ENCODE results near the gene CHID1.

CHID1 gene

DNA sequence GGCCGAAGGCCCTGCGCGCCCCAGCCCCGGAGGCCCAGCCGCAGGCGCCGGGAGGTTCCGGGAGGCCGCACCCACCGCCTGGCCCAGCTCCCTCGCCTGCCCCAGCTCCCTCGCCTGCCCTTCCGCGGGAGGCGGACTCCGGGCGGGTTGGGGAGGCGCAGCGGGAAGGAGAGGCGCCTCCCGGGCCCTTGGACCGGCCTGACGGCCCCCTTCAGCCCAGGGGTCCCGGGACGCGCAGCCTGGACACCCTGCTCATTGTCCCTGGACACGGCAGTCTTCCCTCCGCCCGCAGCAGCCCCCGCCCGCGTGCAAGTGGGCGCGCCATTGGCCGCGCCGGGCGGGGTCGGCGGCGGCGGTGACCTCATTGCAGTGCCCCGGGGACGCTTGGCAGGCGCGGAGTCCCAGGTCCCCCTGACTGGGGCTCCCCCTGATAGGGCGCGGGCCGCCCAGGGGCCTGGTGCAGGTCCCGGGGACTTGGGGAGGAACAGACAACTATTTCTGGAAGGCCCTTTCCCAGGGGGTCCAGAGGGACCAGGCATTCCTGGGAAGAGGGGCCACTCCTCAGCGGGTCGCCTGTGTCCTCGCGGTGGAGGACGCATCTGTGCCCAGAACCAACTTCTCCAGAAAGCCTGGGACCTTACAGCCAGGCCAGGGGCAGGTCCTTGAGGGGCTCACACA lies 77.4 kb downstream of the CHID1 start:
- no peak for TF ChIP-seq CTCF (IDR thresholded peaks at IDR 0.05; ENCODE audit: control insufficient read depth, extremely low read depth, insufficient read depth)
- no peak for DNase-seq (ENCODE audit: low read depth)
- H3K4me3 ChIP-seq (ENCODE audit: low read depth, low read length), result peak overlapping the region; percentile 69

DNA sequence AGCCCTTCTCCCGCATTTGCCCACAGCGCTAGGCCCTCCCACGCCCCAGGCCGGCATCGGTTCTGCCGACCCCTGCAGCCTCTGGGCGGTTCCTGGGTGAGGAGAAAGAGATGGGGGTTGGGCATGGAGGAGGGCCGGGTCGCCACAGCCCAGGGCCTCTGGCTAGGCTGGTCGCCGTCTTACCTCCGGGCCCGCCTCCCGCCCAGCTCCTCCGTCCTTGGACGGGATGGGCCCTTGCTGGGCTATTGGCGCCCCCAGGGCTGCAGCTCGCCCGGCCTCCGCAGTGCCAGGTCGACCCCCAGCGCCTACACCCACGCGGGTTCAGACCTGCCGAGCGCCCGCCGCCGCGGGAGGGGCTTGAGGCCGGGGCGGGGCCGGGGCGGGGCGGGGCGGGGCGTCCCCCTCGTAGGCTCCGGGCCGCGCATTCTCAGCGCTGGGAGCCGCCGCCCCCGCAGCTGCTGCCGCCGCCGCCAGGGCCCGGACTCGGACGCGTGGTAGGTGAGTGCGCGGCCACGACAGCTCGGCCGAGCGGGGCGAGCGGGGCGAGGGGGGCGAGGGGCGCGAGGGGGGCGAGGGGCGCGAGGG lies 78.0 kb downstream of the CHID1 start, which contains the start of gene CD151:
Gene CD151, plus strand, starts transcription at position 424 of the 585 bp plus-strand sequence. CDS start 3,118 bp downstream, outside the sequence.
- H3K4me3 ChIP-seq (ENCODE audit: low read depth, low read length), result peak within 1 kb of the TSS; percentile 69
- no peak for TF ChIP-seq CTCF (IDR thresholded peaks at IDR 0.05; ENCODE audit: control insufficient read depth, extremely low read depth, insufficient read depth)
- DNase-seq (ENCODE audit: low read depth), result no peak

- TF ChIP-seq CTCF (IDR thresholded peaks at IDR 0.05; ENCODE audit: control insufficient read depth, extremely low read depth, insufficient read depth), result no peak
- peak overlapping the region; percentile 69 for H3K4me3 ChIP-seq (ENCODE audit: low read depth, low read length)
- no peak for DNase-seq (ENCODE audit: low read depth)
Observed at GRCh38 chr11:831961-832528, 78.6 kb downstream of the CHID1 start.

DNA sequence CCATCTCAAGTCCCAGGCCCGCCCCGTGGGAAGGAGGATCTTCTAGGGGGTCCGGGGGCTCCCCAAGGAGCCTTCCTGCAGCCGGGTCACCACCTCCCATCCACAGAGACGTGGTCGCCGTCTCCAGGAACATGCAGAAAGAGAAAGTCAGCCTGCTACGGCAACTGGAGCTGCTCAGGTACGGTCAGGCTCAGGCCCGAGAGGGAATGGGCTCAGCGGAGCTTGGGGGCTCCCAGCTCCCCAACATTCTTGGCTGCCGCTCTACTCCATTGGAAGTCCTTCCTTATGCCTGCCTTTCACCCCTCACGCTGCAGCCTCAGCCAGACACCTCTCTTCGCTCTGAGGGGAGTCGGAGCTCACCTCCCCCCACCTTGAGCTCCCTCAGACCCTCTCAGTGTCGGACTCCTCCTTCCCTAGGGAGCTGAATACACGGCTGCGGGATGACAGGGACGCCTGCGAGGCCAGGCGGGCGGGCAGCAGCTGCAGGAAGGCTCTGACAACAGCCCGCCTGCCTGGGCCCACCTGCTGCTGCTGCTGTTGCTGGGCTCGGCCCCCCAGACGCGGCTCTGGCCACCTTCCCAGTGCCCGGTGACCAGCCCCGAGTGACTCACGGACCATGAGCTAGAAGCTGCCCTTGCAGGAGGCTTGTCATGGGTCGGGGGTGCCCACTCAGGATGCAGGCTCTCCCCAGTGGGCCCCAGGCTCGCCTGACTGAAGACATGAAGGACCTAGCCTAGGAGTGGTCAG lies 79.3 kb downstream of the CHID1 start:
- H3K4me3 ChIP-seq (ENCODE audit: low read depth, low read length), result peak overlapping the region; percentile 69
- no peak for DNase-seq (ENCODE audit: low read depth)

DNA sequence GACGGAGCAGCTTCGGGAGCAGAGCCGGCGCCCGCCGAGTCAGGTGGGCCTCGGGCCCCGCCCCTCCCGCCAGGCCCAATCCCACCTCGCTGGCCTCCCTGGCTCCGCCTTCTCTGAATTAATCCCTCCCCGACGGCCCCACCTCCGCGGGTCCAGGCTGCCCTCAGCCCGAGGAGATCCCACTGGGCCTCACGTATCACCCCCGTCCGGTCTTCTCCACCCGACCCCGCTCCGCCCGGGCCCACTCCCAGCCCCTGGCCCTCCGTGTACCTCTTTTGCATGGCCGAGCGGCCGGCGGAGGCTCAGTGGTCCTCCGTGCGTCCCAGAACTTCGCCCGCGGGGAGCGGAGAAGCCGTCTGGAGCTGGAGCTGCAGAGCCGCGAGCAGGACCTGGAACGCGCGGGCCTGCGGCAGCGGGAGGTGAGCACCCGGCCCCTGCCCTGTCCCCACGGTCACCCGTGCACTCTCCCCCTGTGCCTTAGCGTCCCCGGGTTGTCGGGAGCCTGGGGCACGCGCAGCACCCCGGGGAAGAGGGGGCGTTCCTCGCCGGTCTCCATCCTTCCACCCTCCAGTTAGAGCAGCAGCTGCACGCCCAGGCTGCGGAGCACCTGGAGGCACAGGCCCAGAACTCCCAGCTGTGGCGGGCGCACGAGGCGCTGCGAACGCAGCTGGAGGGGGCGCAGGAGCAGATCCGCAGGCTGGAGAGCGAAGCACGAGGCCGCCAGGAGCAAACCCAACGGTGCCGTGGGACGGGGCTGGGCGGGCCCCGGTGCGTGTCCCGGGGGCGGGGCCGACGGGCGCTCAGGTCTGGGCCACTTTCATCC lies 80.1 kb downstream of the CHID1 start:
- DNase-seq (ENCODE audit: low read depth), result no peak
- TF ChIP-seq CTCF (IDR thresholded peaks at IDR 0.05; ENCODE audit: control insufficient read depth, extremely low read depth, insufficient read depth), result no peak
- no peak overlapping the region for H3K4me3 ChIP-seq (ENCODE audit: low read depth, low read length)

More for the DNA sequence above, 79.3 kb downstream of the CHID1 start:
- TF ChIP-seq CTCF (IDR thresholded peaks at IDR 0.05; ENCODE audit: control insufficient read depth, extremely low read depth, insufficient read depth), result no peak

DNA sequence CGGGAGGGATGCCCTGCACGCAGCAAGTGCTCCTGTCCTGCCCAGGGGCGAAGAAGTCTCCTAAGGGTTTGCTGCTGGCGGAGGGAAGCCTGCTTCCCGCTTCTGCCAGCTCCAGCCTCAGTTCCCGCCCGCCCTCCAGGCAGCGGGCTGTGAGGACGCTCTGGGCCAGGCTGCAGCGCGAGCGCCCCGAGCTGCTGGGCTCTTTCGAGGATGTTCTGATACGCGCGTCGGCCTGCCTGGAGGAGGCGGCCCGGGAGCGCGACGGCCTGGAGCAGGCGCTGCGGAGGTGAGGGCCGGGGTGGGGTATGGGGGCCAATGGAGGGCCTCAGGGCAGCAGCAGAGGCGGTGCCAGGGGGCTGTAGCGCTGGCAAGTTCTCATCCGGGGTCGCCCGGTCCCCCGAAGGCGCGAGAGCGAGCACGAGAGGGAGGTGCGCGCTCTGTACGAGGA lies 80.7 kb downstream of the CHID1 start:
- DNase-seq (ENCODE audit: low read depth), result no peak
- no peak for TF ChIP-seq CTCF (IDR thresholded peaks at IDR 0.05; ENCODE audit: control insufficient read depth, extremely low read depth, insufficient read depth)
- no peak overlapping the region for H3K4me3 ChIP-seq (ENCODE audit: low read depth, low read length)

Data from LNCaP clone FGC (cell line).